22Rv1 (cell line): Measurements from ENCODE around the gene ACSF3.

Experiments used
- H3K27ac ChIP-seq: fragments of 450-650 bp; 2 replicates; pipeline ENCODE4 v1.5.1; 2017
- ZFX ChIP-seq: fragments of 450-650 bp; IDR thresholded peaks from 2 replicates; pipeline ENCODE4 v1.6.1; 2017; ENCODE audit warnings: antibody characterized with exemption, borderline replicate concordance
- TF ChIP-seq, protein P1 (sequence below): fragments of 450-650 bp; IDR thresholded peaks from 2 replicates; pipeline ENCODE4 v1.5.1; 2017; ENCODE audit warnings: mild to moderate bottlenecking

ACSF3 gene

DNA sequence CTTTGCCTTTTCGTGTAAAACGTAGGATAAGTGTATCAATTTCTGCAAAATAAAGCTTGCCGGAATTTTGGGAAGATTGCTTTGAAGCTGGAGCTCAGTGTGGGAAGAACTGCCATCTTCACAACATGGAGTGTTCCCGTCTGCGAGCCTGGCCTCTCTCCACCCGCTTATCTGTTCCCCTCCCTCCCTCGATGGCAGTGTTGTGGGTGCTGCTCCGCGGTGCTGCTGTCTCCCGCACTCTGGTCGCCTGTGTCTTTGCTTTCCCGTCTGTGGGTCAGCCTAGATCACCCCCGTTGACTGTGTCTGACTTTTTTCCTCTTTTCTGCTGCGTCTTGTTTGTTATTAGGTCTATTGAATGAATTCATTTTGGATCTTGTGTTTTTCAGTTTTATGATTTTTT lies 17.0 kb downstream of the ACSF3 start:
- TF ChIP-seq, protein P1, sequence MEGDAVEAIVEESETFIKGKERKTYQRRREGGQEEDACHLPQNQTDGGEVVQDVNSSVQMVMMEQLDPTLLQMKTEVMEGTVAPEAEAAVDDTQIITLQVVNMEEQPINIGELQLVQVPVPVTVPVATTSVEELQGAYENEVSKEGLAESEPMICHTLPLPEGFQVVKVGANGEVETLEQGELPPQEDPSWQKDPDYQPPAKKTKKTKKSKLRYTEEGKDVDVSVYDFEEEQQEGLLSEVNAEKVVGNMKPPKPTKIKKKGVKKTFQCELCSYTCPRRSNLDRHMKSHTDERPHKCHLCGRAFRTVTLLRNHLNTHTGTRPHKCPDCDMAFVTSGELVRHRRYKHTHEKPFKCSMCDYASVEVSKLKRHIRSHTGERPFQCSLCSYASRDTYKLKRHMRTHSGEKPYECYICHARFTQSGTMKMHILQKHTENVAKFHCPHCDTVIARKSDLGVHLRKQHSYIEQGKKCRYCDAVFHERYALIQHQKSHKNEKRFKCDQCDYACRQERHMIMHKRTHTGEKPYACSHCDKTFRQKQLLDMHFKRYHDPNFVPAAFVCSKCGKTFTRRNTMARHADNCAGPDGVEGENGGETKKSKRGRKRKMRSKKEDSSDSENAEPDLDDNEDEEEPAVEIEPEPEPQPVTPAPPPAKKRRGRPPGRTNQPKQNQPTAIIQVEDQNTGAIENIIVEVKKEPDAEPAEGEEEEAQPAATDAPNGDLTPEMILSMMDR = no peak
- TF ChIP-seq ZFX = no peak
- H3K27ac ChIP-seq = no peak overlapping the region

- no peak for TF ChIP-seq ZFX
- TF ChIP-seq, protein P1 = no peak
- H3K27ac ChIP-seq = no peak overlapping the region
These were observed 17.6 kb downstream of the ACSF3 start for GRCh38 chr16:89111263-89111662.

DNA sequence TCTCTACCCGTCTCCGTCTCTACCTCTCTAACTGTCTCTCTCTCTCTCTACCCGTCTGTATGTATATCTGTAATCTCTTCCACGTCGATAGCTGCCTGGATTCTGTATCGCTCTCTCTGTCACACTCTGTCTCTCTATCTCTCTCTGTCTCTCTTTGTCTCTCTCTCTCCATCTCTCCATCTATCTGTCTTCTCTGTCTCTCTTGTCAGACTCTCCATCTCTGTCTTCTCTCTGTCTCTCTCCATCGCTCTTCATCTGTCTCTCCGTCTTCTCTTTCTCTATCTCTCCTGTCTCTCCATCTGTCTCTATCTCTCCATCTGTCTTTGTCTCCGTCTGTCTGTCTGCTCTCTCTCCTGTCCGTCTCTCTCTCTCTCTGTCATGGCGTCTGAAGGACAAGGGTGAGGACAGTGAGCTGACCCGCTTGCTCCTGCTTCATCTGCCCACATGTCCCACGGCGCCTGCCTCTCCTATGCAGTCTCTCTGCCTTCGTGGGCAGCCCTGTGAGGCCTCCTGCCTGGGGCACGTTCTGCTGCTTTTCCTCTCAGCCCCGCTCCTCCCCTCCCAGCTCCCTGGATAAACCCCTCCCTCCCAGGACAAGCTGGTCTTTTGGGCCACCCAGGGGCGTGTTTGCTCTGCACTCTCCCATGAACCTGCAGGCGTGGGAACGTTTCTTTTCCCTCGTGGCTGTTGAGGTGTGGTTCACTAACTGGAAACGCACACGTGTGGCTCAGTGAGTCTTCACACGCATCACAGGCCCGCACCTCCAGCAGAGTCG lies 18.9 kb downstream of the ACSF3 start:
- no peak for TF ChIP-seq ZFX
- TF ChIP-seq, protein P1 = no peak
- no peak overlapping the region for H3K27ac ChIP-seq

DNA sequence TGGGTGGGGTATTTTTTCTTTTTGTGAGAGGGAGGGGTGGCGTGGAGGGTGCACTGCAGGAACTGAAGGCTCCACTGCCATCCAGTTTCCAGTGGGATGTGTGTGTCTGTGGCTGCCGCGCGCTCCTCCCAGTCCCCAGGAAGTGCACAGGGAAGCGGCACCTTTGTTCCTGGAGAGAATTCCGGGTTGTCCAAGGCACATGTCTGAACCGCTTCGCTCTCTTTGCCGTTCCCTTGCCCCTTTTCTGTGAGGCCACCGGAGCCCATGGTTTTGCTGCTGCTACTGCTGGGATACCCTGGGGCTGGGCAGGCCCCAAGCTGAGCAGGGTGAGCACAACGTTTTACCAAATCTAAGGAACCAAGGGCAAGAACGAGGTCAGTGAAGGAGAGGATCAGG lies 19.5 kb downstream of the ACSF3 start:
- H3K27ac ChIP-seq = no peak overlapping the region
- no peak for TF ChIP-seq ZFX
- TF ChIP-seq, protein P1 = no peak

DNA sequence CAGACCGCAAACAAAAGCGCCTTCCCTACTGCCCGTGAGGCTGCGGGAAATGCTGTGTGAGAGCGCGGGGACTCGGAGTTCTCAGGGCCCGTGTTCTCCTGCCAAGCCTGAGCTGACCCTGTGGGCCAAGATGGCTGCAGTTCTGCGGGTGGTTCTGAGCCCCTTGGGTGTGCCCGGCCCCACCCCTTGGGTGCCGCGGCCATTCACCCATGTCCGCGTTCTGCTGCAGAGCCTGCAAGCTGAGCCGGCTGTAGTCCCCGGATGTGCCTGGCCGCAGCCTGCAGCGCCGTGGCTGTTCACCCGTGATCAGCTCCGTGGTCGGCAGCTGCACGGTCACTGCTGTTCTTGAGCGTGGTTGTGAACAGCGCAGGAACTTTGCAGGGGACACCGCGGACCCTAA lies 20.0 kb downstream of the ACSF3 start:
- H3K27ac ChIP-seq = no peak overlapping the region
- TF ChIP-seq, protein P1 = no peak
- TF ChIP-seq ZFX = no peak

DNA sequence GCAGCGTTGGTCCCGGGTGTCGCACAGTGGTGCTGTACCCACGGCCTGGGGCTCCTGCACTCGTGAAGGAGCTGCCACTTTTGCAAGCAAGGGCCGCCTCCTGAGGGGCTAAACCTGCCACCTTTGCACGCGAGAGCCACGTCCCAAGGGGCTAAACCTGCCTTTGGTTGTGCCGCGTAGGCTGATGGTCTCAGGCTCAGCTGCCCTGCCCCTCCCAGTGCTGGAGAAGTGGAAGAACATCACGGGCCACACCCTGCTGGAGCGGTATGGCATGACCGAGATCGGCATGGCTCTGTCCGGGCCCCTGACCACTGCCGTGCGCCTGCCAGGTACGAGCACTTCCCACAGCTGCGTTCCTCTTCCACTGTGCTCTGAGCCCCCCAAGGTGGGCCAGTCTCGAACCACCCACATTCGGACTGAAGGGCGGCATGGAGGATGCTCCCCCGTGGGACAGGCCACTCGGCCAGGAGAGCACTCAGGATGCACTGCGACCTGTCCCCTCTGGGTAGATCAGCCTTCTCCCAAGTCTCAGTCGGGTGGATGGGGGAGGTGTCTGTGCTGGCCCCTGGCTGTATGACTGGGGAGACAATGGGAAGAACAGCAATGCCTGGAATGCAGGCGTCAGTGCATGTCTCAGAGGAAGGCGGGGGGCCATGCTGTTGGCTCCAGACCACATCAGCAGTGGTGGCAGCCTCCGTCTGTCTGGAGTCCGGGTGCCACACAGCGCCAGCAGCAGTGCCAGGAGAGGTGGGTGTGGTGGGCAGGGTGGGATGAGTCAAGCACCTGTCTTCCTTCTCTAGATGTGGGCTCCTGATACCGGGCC lies 20.7 kb downstream of the ACSF3 start:
- TF ChIP-seq, protein P1 = no peak
- TF ChIP-seq ZFX = no peak
- no peak overlapping the region for H3K27ac ChIP-seq
